ENCODE results near the gene TMEM209. TPM values are rescaled to one million over a fixed set of nuclear protein-coding genes. Genes with fewer than 3 reads are reported as not detected.

TMEM209 gene
- 10 to 100 TPM; 22.7 to 30.3 TPM for total RNA-seq

GRCh38 chr7:130205084-130205947, at the start of gene TMEM209:
TSS of gene TMEM209 (minus strand) at chr7:130205406. CDS start at chr7:130205375, 31 bp downstream.

DNA sequence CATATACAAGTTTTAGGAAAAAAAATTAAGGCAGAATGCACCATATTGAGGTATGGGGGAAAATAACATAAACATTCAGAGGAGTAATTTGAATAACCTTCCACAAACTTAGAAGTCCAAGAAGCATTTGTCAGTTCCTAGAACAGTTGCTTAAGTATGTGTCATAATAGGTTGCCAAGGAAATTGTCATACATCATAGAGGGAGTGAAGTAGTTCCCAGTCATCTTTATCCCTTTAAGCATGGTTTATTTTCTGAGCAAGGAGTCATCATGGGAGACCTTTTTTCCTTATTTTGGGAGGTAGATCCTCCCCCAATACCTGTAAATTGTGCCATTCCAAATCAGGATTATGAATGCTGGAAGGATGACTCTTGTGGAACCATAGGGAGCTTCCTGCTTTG, 2.4 kb upstream of the TMEM209 start, which contains the start of gene SSMEM1:
SSMEM1 (plus strand) TSS at position 219 of the 400 bp plus-strand sequence; CDS start at position 270, 51 bp downstream.

Other genes starting within 250 kb of the TMEM209 start
- gene ZC3HC1, start 154.0 kb downstream of the TMEM209 start, total RNA-seq: 10 to 100 TPM; 23.3 to 24.8 TPM
- 10 to 100 TPM; 23.1 to 33.6 TPM for gene KLHDC10, start 134.9 kb downstream of the TMEM209 start, total RNA-seq
- gene SSMEM1, start 2.5 kb upstream of the TMEM209 start, total RNA-seq: not detected
- gene CPA2, start 61.5 kb upstream of the TMEM209 start, total RNA-seq: not detected
- gene CPA4, start 87.8 kb upstream of the TMEM209 start, total RNA-seq: under 1 TPM; 0.34 to 0.67 TPM
- gene CPA5, start 139.4 kb upstream of the TMEM209 start, total RNA-seq: not detected
- gene CPA1, start 175.1 kb upstream of the TMEM209 start, total RNA-seq: not detected
- 10 to 100 TPM; 18.6 to 23.0 TPM for gene CEP41, start 235.6 kb upstream of the TMEM209 start, total RNA-seq

Measured in melanocyte of skin (primary cell).